GM18520 (cell line): ENCODE results near the gene TSPAN18.

Experiments used
- ATAC-seq: cut with Tn5 transposase; IDR thresholded peaks from one replicate; pipeline ENCODE4 v1.9.1; 2021; ENCODE audit not compliant: unreplicated experiment

The TSPAN18 gene

GRCh38 chr11:44971185-44971584 lies 244.4 kb downstream of the TSPAN18 start:
- ATAC-seq: no peak

- ATAC-seq: no peak
These were observed 246.1 kb downstream of the TSPAN18 start for GRCh38 chr11:44972746-44973435.

- ATAC-seq: no peak
These were observed 247.1 kb downstream of the TSPAN18 start for GRCh38 chr11:44973632-44974401.

DNA sequence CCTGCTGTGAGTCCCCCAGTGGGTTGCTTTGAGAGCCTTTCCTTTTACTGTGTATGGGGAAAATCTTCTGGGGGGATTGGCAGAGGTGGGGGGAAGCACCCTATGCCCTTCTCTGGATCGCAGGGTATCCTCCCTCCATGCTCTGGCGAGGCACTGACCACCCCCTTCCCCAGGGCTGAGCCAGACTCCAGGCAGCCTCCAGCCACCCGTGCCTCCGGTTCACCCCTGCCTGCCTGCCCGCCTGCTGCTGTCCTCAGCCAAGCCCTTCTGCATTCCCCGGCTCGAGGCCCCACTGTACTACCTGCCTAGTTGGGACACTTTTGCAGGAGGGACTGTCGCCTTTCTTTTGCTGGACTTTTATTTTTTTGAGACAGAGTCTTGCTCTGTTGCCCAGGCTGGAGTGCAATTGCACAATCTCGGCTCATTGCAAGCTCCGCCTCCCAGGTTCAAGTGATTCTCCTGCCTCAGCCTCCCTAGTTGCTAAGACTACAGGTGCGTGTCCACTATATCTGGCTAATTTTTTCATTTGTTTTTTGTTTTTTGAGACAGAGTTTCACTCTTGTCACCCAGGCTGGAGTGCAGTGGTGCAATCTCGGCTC lies 247.7 kb downstream of the TSPAN18 start:
- no peak for ATAC-seq

- ATAC-seq: no peak
These were observed 249.8 kb downstream of the TSPAN18 start for GRCh38 chr11:44976576-44976975.

DNA sequence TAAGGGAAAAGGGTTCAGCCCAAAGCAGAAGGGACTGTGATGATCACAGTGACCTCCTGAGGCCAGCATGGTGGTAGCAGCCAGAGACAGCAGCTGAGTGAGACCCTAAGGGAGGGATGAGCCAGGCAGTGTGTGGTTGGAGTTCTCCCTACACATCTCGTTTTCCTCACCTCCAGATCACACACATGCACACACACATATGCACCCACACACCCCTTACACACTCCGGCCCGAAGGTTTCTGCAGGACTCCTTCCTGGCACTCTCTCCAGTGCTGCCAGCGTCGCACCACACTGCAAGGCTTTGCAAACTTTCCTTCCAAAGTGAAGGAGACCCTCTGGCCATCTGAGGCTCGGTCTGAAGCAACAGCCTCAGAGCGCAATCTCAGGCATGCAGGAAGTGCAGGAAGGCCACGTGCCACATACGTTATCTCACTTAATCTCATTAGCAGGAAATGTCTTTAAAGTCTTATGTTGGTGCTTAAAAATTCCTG lies 250.8 kb downstream of the TSPAN18 start:
- no peak for ATAC-seq

DNA sequence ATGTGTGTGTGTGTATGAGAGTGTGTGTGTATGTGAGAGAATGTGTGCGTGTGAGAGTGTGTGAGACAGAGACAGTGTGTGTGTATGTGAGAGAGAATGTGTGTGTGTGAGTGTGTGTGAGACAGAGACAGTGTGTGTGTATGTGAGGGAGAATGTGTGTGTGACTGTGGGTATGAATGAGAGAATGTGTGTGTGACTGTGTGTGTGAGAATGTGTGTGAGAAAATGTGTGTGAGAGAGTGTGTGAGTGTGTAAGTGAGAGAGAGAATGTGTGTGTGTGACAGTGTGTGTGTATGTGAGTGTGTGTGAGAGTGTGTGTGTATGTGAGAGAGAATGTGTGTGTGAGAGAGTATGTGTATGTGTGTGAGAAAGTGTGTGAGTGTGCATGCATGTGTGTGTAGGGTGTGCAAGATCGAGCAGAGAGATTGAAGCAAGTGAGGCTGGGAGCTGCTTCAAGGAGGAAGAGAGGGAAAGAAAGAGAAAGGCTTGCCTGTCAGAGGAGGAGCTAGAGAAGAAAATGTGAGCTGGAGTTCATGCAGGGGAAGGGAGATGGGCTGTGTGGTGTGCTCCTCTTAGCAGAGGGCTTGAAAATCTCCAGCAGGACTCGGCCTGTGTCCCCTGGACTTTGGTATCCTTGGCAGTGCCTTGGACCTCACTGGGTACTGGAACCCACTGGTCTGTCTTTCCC lies 251.7 kb downstream of the TSPAN18 start:
- ATAC-seq: no peak

- ATAC-seq: no peak
These were observed 252.2 kb downstream of the TSPAN18 start for GRCh38 chr11:44978961-44979331.

- no peak for ATAC-seq
These were observed 253.0 kb downstream of the TSPAN18 start for GRCh38 chr11:44979543-44980399.

DNA sequence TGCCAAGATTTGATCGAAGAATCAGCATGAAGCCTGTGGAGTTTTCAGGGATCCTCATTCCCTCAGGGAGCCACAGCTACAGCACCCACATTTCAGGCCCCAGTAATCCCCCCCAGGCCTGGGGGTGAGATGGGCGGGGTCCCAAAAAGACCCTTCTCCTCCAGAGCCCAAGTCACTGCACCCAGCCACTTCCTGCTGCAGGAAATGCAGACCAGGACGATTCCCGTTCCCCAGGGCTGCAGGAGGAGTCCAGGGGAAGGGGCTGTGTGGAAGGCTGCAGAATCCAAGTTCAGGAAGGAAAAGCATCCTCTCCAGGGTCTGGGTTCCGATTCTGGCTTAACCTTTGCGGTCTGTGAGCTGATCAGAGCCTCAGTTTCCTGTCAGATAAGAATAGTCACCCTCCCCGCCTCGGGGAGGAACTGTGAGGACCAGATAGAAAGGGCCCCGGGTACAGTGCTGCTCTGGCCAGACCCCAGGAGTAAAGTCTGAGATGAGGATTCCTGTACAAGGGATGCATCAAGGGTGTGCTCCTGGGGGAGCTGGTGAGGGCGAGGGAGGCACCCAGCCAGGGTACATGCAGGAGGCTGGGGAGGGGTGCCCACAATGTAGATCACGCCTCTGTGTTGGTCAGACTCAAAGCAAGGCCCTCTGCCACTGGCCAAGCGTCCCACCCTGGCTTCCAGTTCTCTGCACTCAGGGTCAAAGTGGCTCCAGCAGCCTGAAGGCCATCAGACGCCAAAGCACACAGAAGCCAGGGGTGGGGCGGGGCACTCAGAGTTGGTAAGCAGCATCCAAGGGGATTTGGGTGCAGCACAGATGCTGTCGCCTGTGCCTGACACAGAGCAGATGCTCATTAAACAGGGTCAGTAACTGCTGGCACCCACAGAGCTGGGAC lies 254.0 kb downstream of the TSPAN18 start:
- no peak for ATAC-seq
